Stomach (tissue), 4 donors: Measurements from ENCODE around the gene DEPDC5.

Experiments
- POLR2A ChIP-seq, 4 donors: fragments of 450-650 bp; IDR thresholded peaks; one replicate each; pipeline ENCODE4 v1.6.1; 2016; ENCODE audit warnings: antibody characterized with exemption in 4 of 4, control low read depth in 2 of 4, mild to moderate bottlenecking in 1 of 4, moderate library complexity in 1 of 4
- TF ChIP-seq, protein P1 (sequence below), 7 experiments: fragments of 450-650 bp in 4 of 7; fragments of 200-600 bp in 3 of 7; sonication (generic) in 3 of 7; IDR thresholded peaks; one replicate each; pipeline ENCODE4 v1.5.1; 2016 to 2019; ENCODE audit warnings: antibody characterized with exemption in 7 of 7, control low read depth in 2 of 7, mild to moderate bottlenecking in 1 of 7

DNA sequence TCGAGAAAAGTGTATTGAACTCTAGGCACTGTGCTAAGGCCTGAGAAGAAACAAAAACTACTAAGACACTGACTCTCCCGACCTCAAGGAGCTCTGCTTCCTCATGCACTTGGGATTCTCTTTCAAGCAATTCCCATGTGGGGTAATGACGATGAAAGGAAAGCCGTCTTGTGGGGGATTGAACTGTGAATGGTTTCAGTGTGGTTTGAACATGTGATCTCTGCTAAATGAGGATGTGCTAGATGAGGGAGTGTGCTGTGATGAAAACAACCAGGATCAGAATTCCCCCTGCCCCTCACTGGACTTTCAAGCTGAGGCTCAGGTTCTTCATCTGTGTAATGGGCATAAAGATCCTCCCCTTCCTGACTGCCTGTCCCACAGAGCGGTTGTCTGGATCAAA is 74.9 kb downstream of the DEPDC5 start:
- no peak for TF ChIP-seq POLR2A (IDR thresholded peaks at IDR 0.05)
- TF ChIP-seq, protein P1, sequence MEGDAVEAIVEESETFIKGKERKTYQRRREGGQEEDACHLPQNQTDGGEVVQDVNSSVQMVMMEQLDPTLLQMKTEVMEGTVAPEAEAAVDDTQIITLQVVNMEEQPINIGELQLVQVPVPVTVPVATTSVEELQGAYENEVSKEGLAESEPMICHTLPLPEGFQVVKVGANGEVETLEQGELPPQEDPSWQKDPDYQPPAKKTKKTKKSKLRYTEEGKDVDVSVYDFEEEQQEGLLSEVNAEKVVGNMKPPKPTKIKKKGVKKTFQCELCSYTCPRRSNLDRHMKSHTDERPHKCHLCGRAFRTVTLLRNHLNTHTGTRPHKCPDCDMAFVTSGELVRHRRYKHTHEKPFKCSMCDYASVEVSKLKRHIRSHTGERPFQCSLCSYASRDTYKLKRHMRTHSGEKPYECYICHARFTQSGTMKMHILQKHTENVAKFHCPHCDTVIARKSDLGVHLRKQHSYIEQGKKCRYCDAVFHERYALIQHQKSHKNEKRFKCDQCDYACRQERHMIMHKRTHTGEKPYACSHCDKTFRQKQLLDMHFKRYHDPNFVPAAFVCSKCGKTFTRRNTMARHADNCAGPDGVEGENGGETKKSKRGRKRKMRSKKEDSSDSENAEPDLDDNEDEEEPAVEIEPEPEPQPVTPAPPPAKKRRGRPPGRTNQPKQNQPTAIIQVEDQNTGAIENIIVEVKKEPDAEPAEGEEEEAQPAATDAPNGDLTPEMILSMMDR (IDR thresholded peaks at IDR 0.05), result no peak
